ENCODE data around the gene PCDH1.

PCDH1 gene

DNA sequence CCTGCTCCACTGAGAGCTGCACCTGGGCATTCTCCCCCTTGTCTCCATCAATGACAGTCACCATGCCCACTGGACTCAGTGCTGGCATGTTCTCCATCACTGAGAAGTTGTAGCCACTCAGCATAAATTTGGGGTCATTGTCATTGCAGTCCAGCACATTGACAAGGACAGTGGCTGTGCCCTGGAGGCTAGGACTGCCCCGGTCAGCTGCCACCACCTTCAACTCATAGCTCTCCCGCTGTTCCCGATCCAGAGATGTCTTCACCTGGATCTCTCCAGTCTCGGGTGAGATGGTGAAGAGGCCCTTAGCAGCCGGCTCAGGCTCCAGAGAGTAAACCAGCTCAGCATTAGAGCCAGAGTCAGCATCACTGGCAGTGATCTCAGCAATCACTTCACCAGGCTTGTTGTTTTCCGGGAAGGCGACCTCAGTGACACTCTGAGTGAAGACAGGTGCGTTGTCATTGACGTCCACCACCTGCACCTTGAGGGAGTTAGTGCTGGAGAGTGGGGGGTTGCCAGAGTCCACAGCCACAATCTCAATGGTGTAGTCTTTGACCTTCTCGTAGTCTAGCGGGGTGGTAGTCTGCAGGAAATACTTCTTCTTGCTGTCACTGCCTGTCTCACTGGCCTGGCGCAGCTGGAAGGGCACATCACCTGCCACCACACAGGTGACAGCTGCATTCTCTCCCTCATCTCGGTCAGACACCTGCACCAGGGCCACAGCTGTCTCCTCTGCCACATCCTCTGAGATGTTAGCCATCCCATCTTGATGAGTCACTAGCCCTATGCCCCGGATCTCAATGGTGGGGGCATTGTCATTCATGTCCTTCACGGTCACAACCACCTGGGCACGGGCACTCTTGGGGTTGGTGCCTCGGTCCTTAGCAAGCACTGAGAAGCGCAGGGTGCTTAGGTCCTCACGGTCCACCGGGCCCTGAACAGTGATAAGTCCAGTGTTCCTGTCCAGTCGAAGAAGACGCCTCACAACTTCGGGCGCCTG is 13.5 kb downstream of the PCDH1 start:
- no peak for TF ChIP-seq MYC (IDR thresholded peaks at IDR 0.05; ENCODE audit: low read depth, low read length)
- TF ChIP-seq, protein P1, sequence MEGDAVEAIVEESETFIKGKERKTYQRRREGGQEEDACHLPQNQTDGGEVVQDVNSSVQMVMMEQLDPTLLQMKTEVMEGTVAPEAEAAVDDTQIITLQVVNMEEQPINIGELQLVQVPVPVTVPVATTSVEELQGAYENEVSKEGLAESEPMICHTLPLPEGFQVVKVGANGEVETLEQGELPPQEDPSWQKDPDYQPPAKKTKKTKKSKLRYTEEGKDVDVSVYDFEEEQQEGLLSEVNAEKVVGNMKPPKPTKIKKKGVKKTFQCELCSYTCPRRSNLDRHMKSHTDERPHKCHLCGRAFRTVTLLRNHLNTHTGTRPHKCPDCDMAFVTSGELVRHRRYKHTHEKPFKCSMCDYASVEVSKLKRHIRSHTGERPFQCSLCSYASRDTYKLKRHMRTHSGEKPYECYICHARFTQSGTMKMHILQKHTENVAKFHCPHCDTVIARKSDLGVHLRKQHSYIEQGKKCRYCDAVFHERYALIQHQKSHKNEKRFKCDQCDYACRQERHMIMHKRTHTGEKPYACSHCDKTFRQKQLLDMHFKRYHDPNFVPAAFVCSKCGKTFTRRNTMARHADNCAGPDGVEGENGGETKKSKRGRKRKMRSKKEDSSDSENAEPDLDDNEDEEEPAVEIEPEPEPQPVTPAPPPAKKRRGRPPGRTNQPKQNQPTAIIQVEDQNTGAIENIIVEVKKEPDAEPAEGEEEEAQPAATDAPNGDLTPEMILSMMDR (IDR thresholded peaks at IDR 0.05; ENCODE audit: low read depth, low read length) = no peak
- TF ChIP-seq, protein P2, sequence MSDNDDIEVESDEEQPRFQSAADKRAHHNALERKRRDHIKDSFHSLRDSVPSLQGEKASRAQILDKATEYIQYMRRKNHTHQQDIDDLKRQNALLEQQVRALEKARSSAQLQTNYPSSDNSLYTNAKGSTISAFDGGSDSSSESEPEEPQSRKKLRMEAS (IDR thresholded peaks at IDR 0.05; ENCODE audit: low read depth, low read length) = no peak
- no peak for TF ChIP-seq POLR2A (IDR thresholded peaks at IDR 0.05; ENCODE audit: extremely low read depth, insufficient read length)
- no peak overlapping the region for H3K4me3 ChIP-seq (ENCODE audit: low read depth, low read length)
- DNase-seq (ENCODE audit: low read depth) = no peak

GRCh38 chr5:141863569-141864178 is 14.5 kb downstream of the PCDH1 start:
- no peak for TF ChIP-seq POLR2A (IDR thresholded peaks at IDR 0.05; ENCODE audit: extremely low read depth, insufficient read length)
- TF ChIP-seq, protein P2 (IDR thresholded peaks at IDR 0.05; ENCODE audit: low read depth, low read length) = no peak
- TF ChIP-seq MYC (IDR thresholded peaks at IDR 0.05; ENCODE audit: low read depth, low read length) = no peak
- TF ChIP-seq, protein P1 (IDR thresholded peaks at IDR 0.05; ENCODE audit: low read depth, low read length) = no peak
- no peak overlapping the region for H3K4me3 ChIP-seq (ENCODE audit: low read depth, low read length)
- no peak for DNase-seq (ENCODE audit: low read depth)

DNA sequence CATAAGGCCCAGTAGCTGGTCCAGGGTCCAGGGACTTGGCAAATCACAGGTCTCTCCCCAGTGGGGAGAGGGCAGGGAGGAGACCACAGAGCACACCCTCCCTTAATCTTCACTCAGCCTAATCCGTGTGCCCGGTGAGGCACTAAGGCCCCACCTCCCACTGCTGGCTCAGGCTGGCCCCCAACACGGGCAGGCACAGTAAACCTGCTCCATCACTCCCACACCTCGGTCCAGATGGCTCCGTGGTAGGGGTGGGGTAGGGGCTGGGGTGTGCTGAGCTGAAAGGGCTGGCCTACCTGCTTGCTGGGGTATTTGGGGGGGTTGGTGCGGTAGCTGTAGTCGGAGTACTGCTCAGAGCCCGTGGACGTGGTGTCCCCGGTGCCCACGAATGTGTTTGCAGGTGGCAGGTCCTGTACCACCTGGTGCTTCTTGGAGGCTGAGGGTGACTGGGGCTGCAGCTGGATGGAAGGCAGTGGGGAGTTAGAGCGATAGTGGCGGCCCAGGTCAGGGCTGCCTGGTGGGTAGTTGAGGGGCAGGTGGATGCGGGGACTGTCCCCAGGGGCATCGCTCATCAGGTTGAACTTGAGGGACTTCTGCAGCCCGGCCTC is 15.2 kb downstream of the PCDH1 start:
- H3K4me3 ChIP-seq (ENCODE audit: low read depth, low read length) = no peak overlapping the region
- no peak for DNase-seq (ENCODE audit: low read depth)
- no peak for TF ChIP-seq MYC (IDR thresholded peaks at IDR 0.05; ENCODE audit: low read depth, low read length)
- TF ChIP-seq, protein P1 (IDR thresholded peaks at IDR 0.05; ENCODE audit: low read depth, low read length) = no peak
- TF ChIP-seq POLR2A (IDR thresholded peaks at IDR 0.05; ENCODE audit: extremely low read depth, insufficient read length) = no peak
- TF ChIP-seq, protein P2 (IDR thresholded peaks at IDR 0.05; ENCODE audit: low read depth, low read length) = no peak

GRCh38 chr5:141861194-141861593 is 17.0 kb downstream of the PCDH1 start:
- TF ChIP-seq, protein P2 (IDR thresholded peaks at IDR 0.05; ENCODE audit: low read depth, low read length) = no peak
- TF ChIP-seq POLR2A (IDR thresholded peaks at IDR 0.05; ENCODE audit: extremely low read depth, insufficient read length) (no peak), MYC (IDR thresholded peaks at IDR 0.05; ENCODE audit: low read depth, low read length) (no peak)
- TF ChIP-seq, protein P1 (IDR thresholded peaks at IDR 0.05; ENCODE audit: low read depth, low read length) = no peak
- no peak for DNase-seq (ENCODE audit: low read depth)
- H3K4me3 ChIP-seq (ENCODE audit: low read depth, low read length) = no peak overlapping the region

DNA sequence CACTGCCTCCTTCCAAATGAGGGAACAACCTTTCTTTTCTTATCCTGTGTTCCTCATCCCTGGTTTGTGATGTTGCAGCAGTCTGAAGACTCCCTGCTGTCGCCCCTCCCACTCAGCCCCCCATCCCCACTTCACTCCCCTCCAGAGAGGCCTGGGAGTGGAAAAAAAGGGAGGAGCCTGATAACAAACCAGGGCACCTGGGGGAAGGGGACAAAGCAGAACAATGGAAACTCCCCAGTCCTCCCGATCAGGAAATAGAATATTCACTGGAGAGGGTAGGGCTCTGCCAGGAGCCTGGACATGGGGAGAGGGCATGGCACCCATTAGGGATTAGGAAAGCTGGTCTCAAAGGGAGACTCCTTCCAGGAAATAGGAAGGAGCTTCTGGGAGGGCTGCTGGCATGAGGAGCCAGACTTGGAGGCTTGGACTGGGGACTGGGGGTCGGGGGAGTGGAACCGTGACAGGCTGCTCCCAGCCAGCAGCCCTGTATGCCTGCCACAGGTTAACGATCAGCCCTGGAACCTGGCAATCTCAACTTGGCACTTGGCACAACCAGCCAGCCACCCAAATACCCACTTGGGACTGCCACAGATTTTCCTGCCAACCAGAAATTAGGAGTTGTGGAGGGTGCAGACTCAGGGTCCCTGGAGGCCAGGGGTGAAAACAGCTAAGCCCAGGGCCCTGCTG is 20.0 kb downstream of the PCDH1 start:
- TF ChIP-seq, protein P1 (IDR thresholded peaks at IDR 0.05; ENCODE audit: low read depth, low read length) = no peak
- no peak overlapping the region for H3K4me3 ChIP-seq (ENCODE audit: low read depth, low read length)
- no peak for DNase-seq (ENCODE audit: low read depth)
